Small intestine (tissue), 7 donors: Measurements from ENCODE around the gene CHTOP. TPM values are rescaled to one million over a fixed set of nuclear protein-coding genes. Genes with fewer than 3 reads are reported as not detected.

Source experiments
- DNase-seq, 2 donors: peaks; one replicate each; pipeline versions ENCODE4 v3.0.0 to v3.0.0-alpha.2; 2013
- FAIRE-seq: peaks from 2 replicates; lab custom pipeline; 2012; peaks lifted over from hg19 to GRCh38; lab: Jason Lieb, UNC
- H3K27ac ChIP-seq, 3 donors: one replicate each; pipeline ENCODE4 v1.5.1; 2013; ENCODE audit warnings: low read length in 2 of 3, mild to moderate bottlenecking in 2 of 3, control low read depth in 1 of 3, inconsistent platforms in 1 of 3, low read depth in 1 of 3, moderate library complexity in 1 of 3
- H3K27me3 ChIP-seq, 3 donors: one replicate each; pipeline ENCODE4 v1.6.1; 2013; ENCODE audit warnings: low read length in 3 of 3, inconsistent platforms in 1 of 3; ENCODE audit not compliant: control insufficient read depth in 3 of 3, insufficient read depth in 3 of 3
- H3K36me3 ChIP-seq, 3 donors: one replicate each; pipeline ENCODE4 v1.6.1; 2013; ENCODE audit warnings: low read length in 3 of 3, inconsistent platforms in 1 of 3, low read depth in 1 of 3, mild to moderate bottlenecking in 1 of 3, moderate library complexity in 1 of 3; ENCODE audit not compliant: control insufficient read depth in 3 of 3, insufficient read depth in 2 of 3
- H3K4me1 ChIP-seq, 3 donors: one replicate each; pipeline ENCODE4 v1.6.1; 2013; ENCODE audit warnings: low read length in 2 of 3, inconsistent platforms in 1 of 3, low read depth in 1 of 3, mild to moderate bottlenecking in 1 of 3, moderate library complexity in 1 of 3; ENCODE audit not compliant: control insufficient read depth in 3 of 3, insufficient read depth in 2 of 3
- H3K4me3 ChIP-seq, 3 donors: one replicate each; pipeline ENCODE4 v1.5.1; 2013; ENCODE audit warnings: low read length in 3 of 3, control low read depth in 1 of 3, inconsistent platforms in 1 of 3, low read depth in 1 of 3, mild to moderate bottlenecking in 1 of 3, moderate library complexity in 1 of 3
- H3K9me3 ChIP-seq, 2 donors: one replicate each; pipeline ENCODE4 v1.6.1; 2013; ENCODE audit warnings: low read depth in 1 of 2, low read length in 1 of 2; ENCODE audit not compliant: control insufficient read depth in 2 of 2, insufficient read depth in 1 of 2
- WGBS, 3 donors: extraction: QIAGEN DNeasy Blood & Tissue Kit; methylation state at CpG; one replicate each; pipeline ENCODE4 v1.1.7; 2013; 5-methylcytosine and 5-hydroxymethylcytosine counted together
- polyA plus RNA-seq, 4 donors: library from polyadenylated mRNA; stranded (reverse) in 3 of 4; unstranded in 1 of 4; fragments of 200-250 nt in 3 of 4; fragments of 120-200 nt in 1 of 4; gene quantifications; one replicate each; pipeline versions ENCODE4 v1.2.1 to v1.2.3, GENCODE V29; 2013
- donor health status: healthy with polysubstance abuse.
- donor health status: control.
- donor health status: control.
- donor health status: Bipolar disorder and iron deficiency.
- donor health status: healthy.

Gene CHTOP
- polyA plus RNA-seq, 4 donors = 40.3 to 98.4 (median 49.4) TPM

GRCh38 chr1:153626477-153626903, 7.4 kb upstream of the CHTOP start:
- H3K36me3 ChIP-seq = peaks cover 0 to 14% (median 0%) of the 10 kb centered on the region in 3 donors
- DNase-seq (no peak), FAIRE-seq (no peak)
- H3K9me3 ChIP-seq = no peaks in the 10 kb centered on the region
- 52 to 69% (median 68%) methylated on average over 3 of the region's 3 CpGs for WGBS, 3 donors
- H3K27me3 ChIP-seq = no peaks in the 10 kb centered on the region
- H3K4me1 ChIP-seq = peaks cover 0 to 51% (median 2%) of the 10 kb centered on the region in 3 donors
- peak overlapping the region in 2 of 3 donors; percentile 80 to 91 for H3K27ac ChIP-seq
- H3K4me3 ChIP-seq = peak overlapping the region; percentile 33 to 56 (median 37)

DNA sequence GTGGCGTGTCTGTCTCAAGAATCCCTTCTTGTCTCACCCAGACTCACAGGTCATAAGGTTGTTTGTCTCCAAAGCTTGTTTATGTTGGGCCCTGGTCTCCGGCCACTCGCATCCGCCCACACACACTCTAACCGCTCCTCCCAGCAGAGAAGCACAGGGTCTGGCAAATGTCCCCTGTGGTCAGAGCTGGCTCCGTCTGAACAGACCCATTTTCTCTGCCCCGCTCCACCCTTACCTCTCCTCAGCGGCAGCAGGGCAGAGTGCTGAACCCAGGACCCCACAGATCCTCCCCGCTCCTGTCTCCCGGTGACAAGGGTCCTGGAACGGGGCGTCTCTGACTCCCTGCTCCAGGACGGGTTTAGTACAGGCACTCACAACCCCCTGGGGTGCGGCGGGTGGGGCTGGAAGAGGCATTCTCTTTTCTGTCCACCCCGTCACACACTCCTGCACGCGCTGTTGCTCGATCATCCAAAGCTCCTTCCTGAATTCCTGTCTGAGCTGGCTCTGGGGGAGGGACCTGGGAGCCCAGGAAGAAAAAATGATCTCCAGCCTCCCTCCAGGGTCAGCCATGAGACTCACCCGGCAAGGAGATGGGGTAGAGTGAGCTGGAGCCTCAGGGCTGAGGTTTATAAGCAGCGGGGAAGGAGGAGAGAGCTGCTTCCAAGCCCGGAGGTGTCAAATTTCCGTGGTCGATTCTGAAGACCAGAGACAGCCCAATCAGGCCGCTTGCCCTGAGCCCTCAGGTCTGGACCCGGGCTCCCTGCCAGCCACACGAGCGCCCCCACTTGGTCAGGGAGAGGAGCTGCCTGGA, 6.8 kb upstream of the CHTOP start, which contains the start of gene S100A13:
Gene S100A13, minus strand, starts transcription at position 602 of the 811 bp plus-strand sequence. CDS start 1,033 bp downstream, outside the sequence.
- no peak for FAIRE-seq
- H3K4me1 ChIP-seq = peaks cover 0 to 56% (median 3%) of the 10 kb centered on the region in 3 donors
- WGBS, 3 donors = 12 to 22% (median 16%) methylated on average over 27 to 28 of the region's 28 CpGs

DNA sequence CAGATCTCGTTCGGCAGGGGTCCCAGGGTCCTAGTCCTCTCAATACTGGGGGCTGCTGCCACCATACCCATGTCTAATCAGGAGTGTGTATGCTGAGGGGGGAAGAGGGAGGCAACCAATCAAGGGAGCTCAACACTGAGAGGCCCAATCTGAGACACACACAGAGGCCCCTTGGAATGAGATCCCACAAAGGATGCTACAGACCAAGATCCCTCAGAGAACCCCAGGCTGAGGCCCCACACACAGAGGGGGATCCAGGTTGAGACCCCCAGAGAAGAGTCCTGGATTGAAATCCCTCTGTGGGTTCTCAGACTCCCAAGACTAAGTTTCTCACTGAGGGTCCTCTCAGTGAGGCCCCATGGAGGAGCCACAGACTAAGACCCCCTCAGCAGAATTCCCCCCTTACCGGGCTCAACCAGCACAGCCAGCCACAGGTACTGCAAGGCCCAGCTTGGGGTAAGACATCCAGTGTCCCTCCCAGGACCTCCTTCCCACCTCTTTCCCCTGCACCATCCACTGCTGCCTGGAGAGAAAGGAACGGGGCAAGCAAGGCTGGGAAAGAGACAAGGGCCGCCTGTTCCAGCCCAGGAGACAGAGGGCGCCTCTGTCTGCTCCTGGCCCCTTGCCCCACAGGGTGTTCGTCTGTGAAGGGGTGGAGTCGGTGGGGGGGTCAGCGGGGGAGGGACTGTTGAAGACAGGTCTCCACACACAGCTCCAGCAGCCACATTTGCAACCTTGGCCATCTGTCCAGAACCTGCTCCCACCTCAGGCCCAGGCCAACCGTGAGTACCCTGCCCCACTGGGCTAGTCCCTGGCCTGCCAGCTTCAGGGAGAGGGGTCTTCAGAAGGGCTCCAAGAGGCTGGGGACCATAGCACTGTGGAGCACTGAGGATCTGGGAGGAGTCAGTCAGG, 5.9 kb upstream of the CHTOP start, which contains the start of gene S100A1:
Gene S100A1, plus strand, starts transcription at position 720 of the 912 bp plus-strand sequence. CDS start 2,088 bp downstream, outside the sequence.
- 47 to 59% (median 52%) methylated on average over 9 to 10 of the region's 10 CpGs for WGBS, 3 donors

More for the DNA sequence above, 6.8 kb upstream of the CHTOP start, which contains the start of gene S100A13:
- Histone ChIP-seq H3K27me3 (no peaks in the 10 kb centered on the region), H3K27ac (peak within 1 kb of the TSS; percentile 36 to 91 (median 80)), H3K4me3 (peak within 1 kb of the TSS; percentile 33 to 56 (median 37)), H3K9me3 (no peaks in the 10 kb centered on the region), H3K36me3 (peaks cover 0 to 14% (median 0%) of the 10 kb centered on the region in 3 donors)
- DNase-seq = peak; percentile 66 to 88

GRCh38 chr1:153628638-153629342, 5.1 kb upstream of the CHTOP start:
- H3K27me3 ChIP-seq = no peaks in the 10 kb centered on the region
- H3K4me3 ChIP-seq = no peak overlapping the region
- FAIRE-seq (no peak), DNase-seq (no peak)
- peaks cover 3 to 69% (median 3%) of the 10 kb centered on the region in 3 donors for H3K4me1 ChIP-seq
- H3K9me3 ChIP-seq = no peaks in the 10 kb centered on the region
- WGBS, 3 donors = 69 to 81% (median 77%) methylated on average over 6 of the region's 6 CpGs
- H3K27ac ChIP-seq = no peak overlapping the region
- peaks cover 0 to 14% (median 0%) of the 10 kb centered on the region in 3 donors for H3K36me3 ChIP-seq

More for the DNA sequence above, 5.9 kb upstream of the CHTOP start, which contains the start of gene S100A1:
- DNase-seq = no peak
- Histone ChIP-seq H3K4me1 (peaks cover 0 to 62% (median 3%) of the 10 kb centered on the region in 3 donors), H3K9me3 (no peaks in the 10 kb centered on the region), H3K4me3 (peak within 1 kb of the TSS; percentile 8 to 56 (median 37)), H3K27ac (peak within 1 kb of the TSS; percentile 36 to 91 (median 80)), H3K36me3 (peaks cover 0 to 14% (median 0%) of the 10 kb centered on the region in 3 donors), H3K27me3 (no peaks in the 10 kb centered on the region)
- FAIRE-seq = no peak

- 69 to 80% (median 79%) methylated on average over 5 of the region's 5 CpGs for WGBS, 3 donors
- peaks cover 0 to 14% (median 0%) of the 10 kb centered on the region in 3 donors for H3K36me3 ChIP-seq
- H3K27me3 ChIP-seq = no peaks in the 10 kb centered on the region
- no peak overlapping the region for H3K27ac ChIP-seq
- H3K4me3 ChIP-seq = no peak overlapping the region
- H3K4me1 ChIP-seq = peaks cover 3 to 69% (median 3%) of the 10 kb centered on the region in 3 donors
- H3K9me3 ChIP-seq = no peaks in the 10 kb centered on the region
- FAIRE-seq (no peak), DNase-seq (no peak)
These were observed 4.6 kb upstream of the CHTOP start for GRCh38 chr1:153629343-153629665.

DNA sequence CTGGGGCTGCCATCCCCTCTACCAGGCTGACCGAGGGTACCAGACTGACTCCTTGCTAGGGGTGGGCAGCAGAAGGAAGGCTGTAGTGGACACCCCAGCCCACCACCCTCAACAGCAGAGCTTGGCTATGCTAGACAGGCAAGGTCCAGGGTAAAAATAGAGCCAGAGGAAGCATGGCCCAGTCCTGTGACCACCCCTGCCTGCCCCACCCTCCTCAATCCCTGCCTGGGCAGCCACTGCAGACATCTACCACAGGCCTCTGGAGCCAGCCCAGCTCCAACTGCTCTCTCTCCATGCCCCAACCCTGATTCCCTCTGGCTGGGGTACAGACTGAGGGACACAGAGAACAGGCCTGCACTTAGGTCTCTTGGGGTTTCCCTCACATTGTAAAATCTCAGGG, 3.9 kb upstream of the CHTOP start:
- Histone ChIP-seq H3K4me1 (peaks cover 3 to 69% (median 3%) of the 10 kb centered on the region in 3 donors), H3K9me3 (no peaks in the 10 kb centered on the region), H3K36me3 (peaks cover 0 to 8% (median 0%) of the 10 kb centered on the region in 3 donors), H3K27ac (peak overlapping the region in 1 of 3 donors; percentile 6), H3K27me3 (no peaks in the 10 kb centered on the region), H3K4me3 (no peak overlapping the region)
- WGBS, 3 donors = 91 to 100% (median 100%) methylated on average over 1 of the region's 1 CpG
- DNase-seq = no peak
- FAIRE-seq = no peak

DNA sequence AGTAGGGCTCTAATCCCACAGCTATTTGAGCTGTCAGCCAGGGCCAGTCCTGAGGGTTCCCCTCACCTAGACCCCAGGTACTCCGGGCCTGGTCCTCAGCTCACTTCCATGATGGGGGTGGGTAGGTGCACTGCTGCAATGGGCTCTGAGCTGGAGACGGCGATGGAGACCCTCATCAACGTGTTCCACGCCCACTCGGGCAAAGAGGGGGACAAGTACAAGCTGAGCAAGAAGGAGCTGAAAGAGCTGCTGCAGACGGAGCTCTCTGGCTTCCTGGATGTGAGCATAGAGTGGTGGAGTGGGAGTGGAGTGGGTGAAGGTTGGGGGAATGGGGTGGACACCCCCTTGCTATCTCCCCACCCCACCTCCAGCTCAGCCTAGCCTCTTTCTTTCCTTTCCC, 3.5 kb upstream of the CHTOP start:
- Histone ChIP-seq H3K4me1 (peaks cover 3 to 69% (median 3%) of the 10 kb centered on the region in 3 donors), H3K9me3 (no peaks in the 10 kb centered on the region), H3K36me3 (peaks cover 0 to 7% (median 0%) of the 10 kb centered on the region in 3 donors), H3K27ac (peak overlapping the region in 1 of 3 donors; percentile 62), H3K27me3 (no peaks in the 10 kb centered on the region), H3K4me3 (no peak overlapping the region)
- DNase-seq (no peak), FAIRE-seq (no peak)
- 86 to 89% (median 88%) methylated on average over 7 of the region's 7 CpGs for WGBS, 3 donors
